ENCODE measurements around the gene BMPR1A. TPM values are rescaled to one million over a fixed set of nuclear protein-coding genes. Genes with fewer than 3 reads are reported as not detected.

BMPR1A gene
- total and polyA plus RNA-seq, 2 of the 13 experiments (the other 11 are each of a cell fraction or from before 2014, with no cell fraction given), result 17.8 to 44.2 TPM

GRCh38 chr10:86960003-86960862 lies 203.8 kb downstream of the BMPR1A start (continued):
- TF ChIP-seq USF2 (IDR thresholded peaks at IDR 0.05; ENCODE audit: low read depth, low read length), result no peak
- TF ChIP-seq USF2 (CRISPR knock-in tag; IDR thresholded peaks at IDR 0.05; ENCODE audit: borderline replicate concordance), result no peak
- TF ChIP-seq YEATS4 (CRISPR knock-in tag; IDR thresholded peaks at IDR 0.05; ENCODE audit: borderline replicate concordance), result no peak
- peak; percentile 82; the same call in 1 of the 2 replicates for TF ChIP-seq ZNF598 (CRISPR knock-in tag; IDR thresholded peaks at IDR 0.05; ENCODE audit: borderline replicate concordance)
- TF ChIP-seq ZNF780A (CRISPR knock-in tag; IDR thresholded peaks at IDR 0.05), result no peak
- TF ChIP-seq ATF1 (CRISPR knock-in tag; IDR thresholded peaks at IDR 0.05), result no peak
- TF ChIP-seq ZNF646 (CRISPR knock-in tag; IDR thresholded peaks at IDR 0.05), result peak; percentile 71
- 0 out of 2 replicates have a peak, but pooled peaks have one; percentile 21 for TF ChIP-seq ZNF589 (CRISPR knock-in tag; conservative IDR thresholded peaks at IDR 0.05)
- peak; percentile 71 for TF ChIP-seq ZNF883 (CRISPR knock-in tag; IDR thresholded peaks at IDR 0.05; ENCODE audit: not compliant biosample characterization)
- TF ChIP-seq BORCS8-MEF2B (CRISPR knock-in tag; IDR thresholded peaks at IDR 0.05), result peak; percentile 8; the same call in 1 of the 2 replicates
- TF ChIP-seq ZNF549 (CRISPR knock-in tag; IDR thresholded peaks at IDR 0.05), result no peak
- peak; percentile 31; the same call in 1 of the 2 replicates for TF ChIP-seq SALL1 (CRISPR knock-in tag; IDR thresholded peaks at IDR 0.05)
- TF ChIP-seq PITX1 (CRISPR knock-in tag; IDR thresholded peaks at IDR 0.05), result no peak
- TF ChIP-seq KLF6 (CRISPR knock-in tag; IDR thresholded peaks at IDR 0.05), result no peak
- no peak for TF ChIP-seq CENPX (CRISPR knock-in tag; IDR thresholded peaks at IDR 0.05)
- TF ChIP-seq CENPT (CRISPR knock-in tag; IDR thresholded peaks at IDR 0.05; ENCODE audit: low read depth), result no peak
- TF ChIP-seq ZC3H4 (CRISPR knock-in tag; IDR thresholded peaks at IDR 0.05; ENCODE audit: borderline replicate concordance), result no peak
- TF ChIP-seq GATAD2A (CRISPR knock-in tag; IDR thresholded peaks at IDR 0.05), result peak; percentile 12; the same call in 1 of the 2 replicates
- TF ChIP-seq SRSF1 (optimal IDR thresholded peaks at IDR 0.05; ENCODE audit: low read depth, low read length), result peak; percentile 86
- no peak for TF ChIP-seq CERS6 (CRISPR knock-in tag; IDR thresholded peaks at IDR 0.05)
- TF ChIP-seq FOXP1 (IDR thresholded peaks at IDR 0.05), result no peak
- no peak for TF ChIP-seq FOXP1 (CRISPR knock-in tag; IDR thresholded peaks at IDR 0.05)

All from HepG2 (cell line).